Suprapubic skin (tissue), 3 donors: ENCODE measurements around the gene GADD45A.

ENCODE experiments used
- CTCF ChIP-seq, 2 donors: fragments of 200-600 bp in 1 of 2; fragments of 450-650 bp in 1 of 2; sonication (generic) in 1 of 2; IDR thresholded peaks; one replicate each; pipeline ENCODE4 v1.5.1; 2016 to 2019; ENCODE audit warnings: antibody characterized with exemption in 2 of 2, mild to moderate bottlenecking in 1 of 2, moderate library complexity in 1 of 2
- POLR2AphosphoS5 ChIP-seq, 3 donors: sonication (generic); formaldehyde crosslinking; IDR thresholded peaks; one replicate each; pipeline ENCODE4 v1.6.1; 2017; ENCODE audit warnings: antibody characterized with exemption in 3 of 3

DNA sequence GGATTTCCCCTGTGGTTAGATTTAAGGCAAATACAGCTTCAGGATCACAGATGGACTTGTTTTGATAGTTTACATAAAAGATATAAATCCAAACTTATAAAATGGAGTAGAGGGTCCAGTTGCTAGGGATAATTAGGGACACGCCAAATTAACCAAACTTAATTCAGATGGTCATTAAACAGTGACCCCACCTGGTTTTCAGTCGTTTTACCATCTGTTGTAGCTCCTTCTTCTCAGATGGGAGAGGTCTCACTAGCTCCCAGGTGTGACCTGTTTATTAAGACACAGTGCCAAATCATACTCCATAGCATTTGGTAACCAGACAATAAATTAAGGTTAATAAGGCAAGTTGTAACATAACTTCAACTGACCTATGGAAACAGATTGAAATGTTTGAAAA, 8.1 kb upstream of the GADD45A start:
- no peak for TF ChIP-seq CTCF (IDR thresholded peaks at IDR 0.05)
- TF ChIP-seq POLR2AphosphoS5 (IDR thresholded peaks at IDR 0.05), result no peak
